ENCODE data around the gene DCHS2. TPM values are rescaled to one million over a fixed set of nuclear protein-coding genes. Genes with fewer than 3 reads are reported as not detected.

DCHS2 gene
- total RNA-seq (under 1 TPM; 0.12 to 0.13 TPM), polyA plus RNA-seq (ENCODE audit: insufficient read length in 6 of 6) (1 to 10 TPM; 1.4 to 3.5 (median 2.3) TPM)
- long read RNA-seq, donor 1, partial matches to known transcripts: 0 of 1 reads
- long read RNA-seq, donor 1, other reads (novel, unspliced or antisense): 0 of 1 reads
- long read RNA-seq, donor 2: 0 reads
- long read RNA-seq, donor 3: 0 reads
- long read RNA-seq, donor 4: 0 reads
- long read RNA-seq, donor 5: 0 reads
- long read RNA-seq, donor 6: 0 reads
- long read RNA-seq, donor 7: 0 reads
- long read RNA-seq, donor 8: 0 reads
- long read RNA-seq, donor 9: 0 reads
- long read RNA-seq, donor 10: 0 reads
- long read RNA-seq, donor 11: 0 reads
- long read RNA-seq, donor 12: 0 reads

DNA sequence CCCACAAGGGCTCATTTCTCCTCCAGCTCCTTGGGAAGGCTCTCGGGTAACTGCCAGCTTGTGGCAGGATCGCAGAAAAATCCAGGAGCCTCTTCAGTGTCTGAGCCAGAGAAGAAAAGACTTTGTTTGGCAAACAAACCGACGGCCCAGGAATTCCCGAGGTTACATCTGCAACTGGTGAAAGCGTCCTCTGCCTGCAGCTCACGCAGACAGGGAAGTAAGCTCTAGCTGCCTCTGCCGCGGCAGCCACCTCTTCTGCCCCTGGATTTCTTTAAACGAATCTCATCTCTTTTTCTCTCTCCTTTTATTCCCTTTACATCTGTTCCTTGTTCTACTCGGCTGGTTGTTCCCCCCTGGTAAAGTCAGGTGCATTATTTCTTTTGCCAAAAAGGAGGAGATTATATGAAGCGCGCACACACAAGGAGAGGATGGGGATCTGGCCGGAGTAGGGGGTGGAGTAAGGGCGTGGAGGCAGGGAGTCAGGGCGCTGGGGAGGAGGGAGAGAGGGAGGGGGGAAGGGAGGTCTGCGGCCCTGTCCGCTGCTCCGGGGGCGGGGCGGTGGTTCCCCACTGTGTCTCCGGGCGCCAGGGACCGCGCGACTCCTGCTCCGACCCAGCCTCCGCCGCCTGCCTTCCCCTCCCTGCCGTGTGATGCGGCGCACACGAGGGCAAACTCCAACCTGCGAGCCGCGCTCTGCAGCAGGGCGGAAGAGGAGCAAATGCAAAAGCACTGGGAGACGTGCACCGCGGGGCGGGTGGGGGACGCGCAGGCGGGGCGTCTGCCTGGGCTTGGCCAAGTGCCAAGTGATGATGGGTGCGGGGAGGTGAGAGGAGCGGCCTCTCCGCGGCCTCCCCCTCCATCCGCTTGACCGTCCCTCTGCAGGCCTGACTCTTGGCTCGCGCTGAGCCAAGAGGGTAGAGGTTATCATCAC is at the start of gene DCHS2:
Gene DCHS2, minus strand, starts transcription at position 459 of the 931 bp plus-strand sequence. Its CDS starts 444 bp downstream, at position 15.
- TF ChIP-seq CTCF (IDR thresholded peaks at IDR 0.05): no peak
- peaks cover 6 to 16% of the 10 kb centered on the region in 2 donors for H3K4me1 ChIP-seq
- H3K27me3 ChIP-seq: peaks cover 48 to 86% of the 10 kb centered on the region in 2 donors
- intact Hi-C loops (cut with DNase I): no loop called here
- H3K36me3 ChIP-seq: no peaks in the 10 kb centered on the region
- no peaks in the 10 kb centered on the region for H3K9me3 ChIP-seq
- DNase-seq: peak in 3 of 4 donors; percentile 42 to 68 (median 48)
- no peak within 1 kb of the TSS for H3K27ac ChIP-seq
- H3K4me3 ChIP-seq: peak within 1 kb of the TSS in 1 of 2 donors; percentile 22
- ATAC-seq: peak; percentile 59

DNA sequence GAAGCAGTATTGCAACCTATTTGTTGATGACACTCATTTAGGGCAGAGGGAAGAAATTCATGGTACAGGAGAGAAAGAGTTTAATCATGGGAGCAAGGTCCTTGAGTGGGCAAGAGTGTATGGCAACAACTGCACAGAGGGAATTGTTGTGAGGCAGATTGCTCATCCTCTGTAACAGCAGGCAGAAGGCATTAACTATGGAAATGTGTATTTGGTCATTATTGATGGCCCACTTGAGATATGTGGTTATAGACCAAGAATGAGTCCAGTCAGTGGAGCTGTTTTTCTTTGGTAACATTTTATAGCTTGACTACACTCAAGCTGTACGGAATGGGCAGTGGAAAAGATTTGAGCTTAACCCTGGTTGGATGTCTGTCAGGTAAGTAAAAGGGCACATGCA is 42.7 kb upstream of the DCHS2 start:
- no peaks in the 10 kb centered on the region for H3K4me1 ChIP-seq
- TF ChIP-seq CTCF (IDR thresholded peaks at IDR 0.05): no peak
- peaks cover 0 to 43% of the 10 kb centered on the region in 2 donors for H3K36me3 ChIP-seq
- ATAC-seq (no peak), DNase-seq (no peak)
- intact Hi-C loops (cut with DNase I): no loop called here
- no peaks in the 10 kb centered on the region for H3K27me3 ChIP-seq
- H3K9me3 ChIP-seq: no peaks in the 10 kb centered on the region
- no peak overlapping the region for H3K4me3 ChIP-seq
- no peak overlapping the region for H3K27ac ChIP-seq

- Histone ChIP-seq H3K27me3 (peaks cover 0 to 5% of the 10 kb centered on the region in 2 donors), H3K9me3 (no peaks in the 10 kb centered on the region), H3K4me3 (no peak overlapping the region), H3K4me1 (no peaks in the 10 kb centered on the region), H3K36me3 (no peaks in the 10 kb centered on the region), H3K27ac (no peak overlapping the region)
- no peak for TF ChIP-seq CTCF (IDR thresholded peaks at IDR 0.05)
- intact Hi-C loops (cut with DNase I): no loop called here
- peak; percentile 23 for ATAC-seq
- no peak for DNase-seq
Measured at GRCh38 chr4:154529728-154530519, 38.3 kb upstream of the DCHS2 start.

DNA sequence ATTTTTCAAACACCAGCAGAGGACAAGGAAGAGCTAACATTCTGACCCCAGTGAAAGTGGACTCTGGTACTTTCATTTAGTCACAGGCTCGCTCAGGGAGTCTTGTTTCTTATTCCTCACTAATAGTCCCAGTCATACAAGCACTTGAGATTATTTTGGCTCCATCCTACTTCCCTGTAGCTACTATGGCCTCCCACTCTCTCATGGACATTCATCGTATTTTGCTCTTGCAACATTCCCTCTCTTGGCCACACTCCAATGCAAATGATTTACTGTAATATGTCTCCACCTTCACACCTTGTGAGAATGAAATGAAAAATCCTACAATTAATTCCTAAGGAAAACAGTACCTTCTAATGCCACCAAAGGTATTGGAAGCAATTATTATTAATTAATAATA is 37.3 kb upstream of the DCHS2 start:
- ATAC-seq (no peak), DNase-seq (peak in 1 of 4 donors; percentile 20)
- Histone ChIP-seq H3K9me3 (no peaks in the 10 kb centered on the region), H3K36me3 (no peaks in the 10 kb centered on the region), H3K4me3 (no peak overlapping the region), H3K27ac (no peak overlapping the region), H3K4me1 (no peaks in the 10 kb centered on the region), H3K27me3 (peaks cover 0 to 7% of the 10 kb centered on the region in 2 donors)
- no peak for TF ChIP-seq CTCF (IDR thresholded peaks at IDR 0.05)
- intact Hi-C loops (cut with DNase I): no loop called here

All from left lung (tissue), 14 donors.